Heart left ventricle (tissue), 13 donors: ENCODE measurements around the gene ZNF750.

ENCODE experiments used
- POLR2A ChIP-seq, 2 donors: fragments of 450-650 bp; IDR thresholded peaks; one replicate each; pipeline ENCODE4 v1.6.1; 2017; ENCODE audit warnings: antibody characterized with exemption in 2 of 2, mild to moderate bottlenecking in 2 of 2, moderate library complexity in 2 of 2
- TF ChIP-seq, protein P1 (sequence below), 12 donors: fragments of 200-600 bp; sonication (generic) in 4 of 12; IDR thresholded peaks; one replicate each; pipeline versions ENCODE4 v1.5.0 to v1.8.0; 2018 to 2022; ENCODE audit warnings: antibody characterized with exemption in 12 of 12, mild to moderate bottlenecking in 5 of 12
- donor health status: ischemic (EF 13 %, LVEDD 7.1; RV severe dilation, severe dysfunction).
- donor health status: DM: no; HTN: yes; CAD: no.
- donor health status: DM: no; HTN: no; CAD: no.
- donor health status: ischemic (EF 25% LVEDD 6.9; RV normal size, moderate dysfunction).
- donor health status: ischemic (EF 25% LVEDD 5.7; RV mildly dilated, moderate dysfunction).
- donor health status: ischemic (EF 35%, LVEDD 5.7; RV mildly dilated, moderate dysfunction).
- donor health status: nonischemic (EF 11% LVEDD 7.7; RV severe dilation, severe dysfunction).
- donor health status: DM: yes; HTN: yes; CAD: no.
- donor health status: PGD.
- donor health status: ischemic (EF 29% LVEDD 5.4; RV normal size, mild dysfunction).
- donor health status: nonischemic (EF 23%, LVEDD 6.1; RV moderate dilation, normal function).

DNA sequence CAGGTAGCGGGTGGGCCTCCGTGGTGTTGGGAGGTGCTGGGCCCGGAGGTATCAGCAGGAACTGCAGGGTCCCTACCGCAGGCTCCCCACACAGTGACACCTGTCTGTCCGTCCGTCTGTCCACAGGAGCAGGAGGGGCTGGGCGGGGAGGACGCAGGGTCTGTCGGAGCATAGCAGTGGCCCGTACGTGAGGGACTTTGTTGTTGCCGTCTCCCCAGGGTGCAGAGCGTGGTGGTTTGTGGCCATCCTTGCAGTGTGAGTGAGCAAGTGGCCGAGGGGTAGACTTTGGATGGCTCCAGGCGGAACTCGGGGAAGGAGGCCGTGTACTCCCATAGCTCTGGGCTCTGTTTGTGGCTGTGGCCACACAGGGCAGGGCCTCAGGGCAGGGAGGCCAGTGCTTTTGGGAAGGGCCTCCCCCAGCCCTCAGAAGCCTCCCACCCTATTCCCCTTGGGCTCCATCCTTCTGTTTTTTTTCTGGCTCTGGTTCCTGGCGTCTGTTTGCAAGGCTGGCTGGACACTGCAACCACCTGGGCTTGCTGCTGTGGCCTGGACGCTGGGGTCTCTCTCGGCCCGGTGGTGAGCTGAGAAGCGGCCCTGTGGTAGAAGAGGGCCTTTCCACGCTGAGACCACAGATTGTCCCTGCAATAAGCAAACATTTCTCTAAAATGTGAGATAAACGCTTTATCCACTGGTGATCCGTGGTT is 41.0 kb upstream of the ZNF750 start:
- TF ChIP-seq, protein P1, sequence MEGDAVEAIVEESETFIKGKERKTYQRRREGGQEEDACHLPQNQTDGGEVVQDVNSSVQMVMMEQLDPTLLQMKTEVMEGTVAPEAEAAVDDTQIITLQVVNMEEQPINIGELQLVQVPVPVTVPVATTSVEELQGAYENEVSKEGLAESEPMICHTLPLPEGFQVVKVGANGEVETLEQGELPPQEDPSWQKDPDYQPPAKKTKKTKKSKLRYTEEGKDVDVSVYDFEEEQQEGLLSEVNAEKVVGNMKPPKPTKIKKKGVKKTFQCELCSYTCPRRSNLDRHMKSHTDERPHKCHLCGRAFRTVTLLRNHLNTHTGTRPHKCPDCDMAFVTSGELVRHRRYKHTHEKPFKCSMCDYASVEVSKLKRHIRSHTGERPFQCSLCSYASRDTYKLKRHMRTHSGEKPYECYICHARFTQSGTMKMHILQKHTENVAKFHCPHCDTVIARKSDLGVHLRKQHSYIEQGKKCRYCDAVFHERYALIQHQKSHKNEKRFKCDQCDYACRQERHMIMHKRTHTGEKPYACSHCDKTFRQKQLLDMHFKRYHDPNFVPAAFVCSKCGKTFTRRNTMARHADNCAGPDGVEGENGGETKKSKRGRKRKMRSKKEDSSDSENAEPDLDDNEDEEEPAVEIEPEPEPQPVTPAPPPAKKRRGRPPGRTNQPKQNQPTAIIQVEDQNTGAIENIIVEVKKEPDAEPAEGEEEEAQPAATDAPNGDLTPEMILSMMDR (IDR thresholded peaks at IDR 0.05): no peak
- TF ChIP-seq POLR2A (IDR thresholded peaks at IDR 0.05): no peak
